HG03460 (cell line): ENCODE measurements around the gene TEX22.

ENCODE experiments used
- ATAC-seq: cut with Tn5 transposase; IDR thresholded peaks from one replicate; pipeline ENCODE4 v1.9.1; 2021; ENCODE audit not compliant: unreplicated experiment

Gene TEX22

DNA sequence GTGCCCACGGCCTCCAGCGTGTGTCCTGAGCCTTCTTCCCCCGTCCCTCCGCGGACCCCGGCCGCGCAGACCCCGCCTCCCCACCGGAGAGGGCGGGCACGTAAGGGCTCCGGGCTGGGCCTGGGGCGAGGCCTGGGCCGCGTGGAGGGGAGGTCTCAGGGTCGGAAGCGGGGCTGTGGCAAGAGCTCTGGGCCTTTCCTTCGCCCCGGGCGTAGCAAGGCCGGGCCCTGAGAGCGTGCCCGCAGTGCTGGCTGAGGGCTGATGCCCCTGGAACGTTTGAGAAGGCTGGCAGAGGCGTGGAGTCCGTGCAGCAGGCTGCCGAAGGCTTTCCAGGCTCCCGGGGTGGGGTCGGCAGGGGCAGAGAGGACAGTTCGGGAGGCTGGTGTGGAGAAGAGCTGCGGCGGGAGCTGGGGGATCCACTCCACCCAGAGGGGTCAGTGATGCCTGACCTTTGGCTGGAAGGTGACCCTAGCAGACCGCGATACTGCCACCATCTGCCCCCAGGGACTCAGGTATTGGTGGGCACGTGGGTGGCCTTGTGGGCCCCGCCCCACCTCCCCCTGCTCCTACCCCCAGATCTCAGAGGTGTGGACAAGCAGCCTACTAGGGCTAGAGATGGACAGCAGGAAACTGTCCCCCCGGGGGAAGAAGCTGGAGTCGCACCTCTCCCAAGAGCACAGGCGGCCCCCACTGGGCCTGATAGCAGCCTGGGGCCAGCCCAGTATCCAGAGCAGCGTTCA is 558 bp downstream of the TEX22 start:
- peak; percentile 38 for ATAC-seq

DNA sequence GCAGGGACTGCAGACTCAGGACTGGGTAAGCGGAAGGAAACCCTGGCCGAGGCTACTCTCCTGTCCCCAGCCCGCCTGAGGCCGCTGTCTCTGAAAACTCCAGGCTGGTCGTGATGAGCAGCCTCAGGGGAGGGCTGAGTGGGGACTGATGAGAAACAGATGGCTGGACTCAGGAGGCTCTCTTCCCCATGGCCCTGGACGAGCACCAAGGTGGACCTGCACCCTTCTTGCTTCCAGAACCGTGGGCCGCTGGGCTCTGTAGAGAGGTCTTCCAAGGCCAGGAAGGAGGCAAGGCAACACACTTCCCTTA is 1.1 kb downstream of the TEX22 start:
- no peak for ATAC-seq

DNA sequence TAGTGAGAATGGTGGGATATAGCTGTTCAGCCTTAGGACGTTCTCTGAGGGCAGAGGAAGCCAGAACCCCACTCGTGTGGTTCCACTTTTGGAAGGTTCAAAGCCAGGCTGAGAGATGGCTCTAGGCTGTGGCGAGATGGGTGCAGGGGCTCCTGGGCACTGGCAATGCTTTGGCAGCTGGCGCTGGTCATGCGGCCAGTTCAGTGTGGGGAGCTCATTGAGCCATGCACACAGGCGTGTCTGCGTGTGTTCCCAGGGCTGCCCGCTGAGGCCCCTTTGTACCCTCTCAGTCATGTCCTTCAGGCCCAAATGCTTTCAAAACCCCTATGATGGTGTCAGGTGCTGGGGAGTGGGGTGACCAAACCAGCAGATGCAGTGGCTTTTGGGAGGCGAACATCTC is 1.7 kb downstream of the TEX22 start:
- no peak for ATAC-seq

DNA sequence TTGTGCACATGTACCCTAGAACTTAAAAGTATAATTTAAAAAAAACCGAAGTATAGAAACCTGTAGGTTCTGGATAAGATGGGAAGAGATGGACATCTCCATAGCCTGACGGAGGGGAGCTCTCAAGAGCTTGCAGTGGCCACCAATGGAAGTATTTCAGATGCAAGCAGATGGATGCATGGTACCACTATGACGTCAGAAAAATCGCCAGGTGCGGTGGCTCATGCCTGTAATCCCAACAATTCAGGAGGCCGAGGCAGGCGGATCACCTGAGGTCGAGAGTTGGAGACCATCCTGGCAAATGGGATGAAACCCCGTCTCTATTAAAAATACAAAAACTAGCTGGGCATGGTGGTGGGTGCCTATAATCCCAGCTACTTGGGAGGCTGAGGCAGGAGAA is 3.4 kb downstream of the TEX22 start:
- ATAC-seq = no peak

DNA sequence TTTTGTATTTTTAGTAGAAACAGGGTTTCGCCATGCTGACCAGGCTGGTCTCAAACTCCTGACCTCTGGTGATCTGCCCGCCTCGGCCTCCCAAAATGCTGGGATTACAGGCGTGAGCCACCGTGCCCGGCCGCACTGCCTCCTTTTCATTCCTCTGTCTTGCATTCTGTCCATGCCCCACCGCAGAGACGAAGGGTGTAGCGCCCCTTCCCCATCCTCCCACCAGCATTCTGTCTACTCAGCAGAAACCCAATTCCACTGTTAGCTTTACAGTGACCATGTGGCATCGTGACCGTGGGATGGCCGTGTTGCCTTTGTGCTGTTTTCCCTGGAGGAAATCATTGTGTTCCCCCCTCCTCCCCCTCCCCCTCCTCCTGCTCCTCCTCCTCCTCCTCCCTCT is 10.3 kb downstream of the TEX22 start:
- ATAC-seq = no peak

DNA sequence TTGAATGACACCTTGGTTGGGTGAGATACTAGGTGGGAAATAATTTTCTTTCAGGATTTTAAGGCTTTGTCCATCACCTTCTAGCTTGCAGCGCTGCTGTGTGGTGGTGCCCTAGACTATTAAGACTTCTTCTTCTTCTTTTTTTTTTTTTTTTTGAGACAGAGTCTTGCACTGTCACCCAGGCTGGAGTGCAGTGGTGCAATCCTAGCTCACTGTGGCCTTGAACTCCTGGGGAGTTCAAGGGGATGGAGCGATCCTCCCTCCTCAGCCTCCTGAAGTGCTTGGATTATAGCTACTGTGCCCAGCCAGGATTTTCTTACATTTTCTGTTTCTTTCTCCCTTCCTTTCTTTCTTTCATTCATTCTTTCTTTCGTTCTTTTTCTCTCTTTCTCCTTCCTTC is 11.0 kb downstream of the TEX22 start:
- ATAC-seq = no peak

DNA sequence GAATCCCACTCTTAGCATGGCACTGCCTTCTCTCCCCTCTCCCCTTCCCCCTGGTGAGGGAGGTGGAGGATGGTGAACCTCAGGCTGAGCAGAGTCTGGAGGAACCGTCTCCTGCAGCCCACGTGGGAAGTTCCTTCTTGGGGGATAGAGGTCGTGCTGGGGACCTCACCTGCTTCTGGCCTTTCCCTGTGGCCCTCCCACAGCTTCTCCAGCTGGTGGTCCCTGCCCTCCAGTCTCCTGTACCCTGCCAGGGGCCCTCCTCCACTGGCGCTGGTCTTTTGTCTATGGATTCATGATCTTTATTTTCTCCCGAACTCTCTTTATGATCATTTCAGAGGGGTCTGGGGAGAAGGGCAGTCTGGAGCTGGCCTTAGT is 12.3 kb downstream of the TEX22 start:
- no peak for ATAC-seq

DNA sequence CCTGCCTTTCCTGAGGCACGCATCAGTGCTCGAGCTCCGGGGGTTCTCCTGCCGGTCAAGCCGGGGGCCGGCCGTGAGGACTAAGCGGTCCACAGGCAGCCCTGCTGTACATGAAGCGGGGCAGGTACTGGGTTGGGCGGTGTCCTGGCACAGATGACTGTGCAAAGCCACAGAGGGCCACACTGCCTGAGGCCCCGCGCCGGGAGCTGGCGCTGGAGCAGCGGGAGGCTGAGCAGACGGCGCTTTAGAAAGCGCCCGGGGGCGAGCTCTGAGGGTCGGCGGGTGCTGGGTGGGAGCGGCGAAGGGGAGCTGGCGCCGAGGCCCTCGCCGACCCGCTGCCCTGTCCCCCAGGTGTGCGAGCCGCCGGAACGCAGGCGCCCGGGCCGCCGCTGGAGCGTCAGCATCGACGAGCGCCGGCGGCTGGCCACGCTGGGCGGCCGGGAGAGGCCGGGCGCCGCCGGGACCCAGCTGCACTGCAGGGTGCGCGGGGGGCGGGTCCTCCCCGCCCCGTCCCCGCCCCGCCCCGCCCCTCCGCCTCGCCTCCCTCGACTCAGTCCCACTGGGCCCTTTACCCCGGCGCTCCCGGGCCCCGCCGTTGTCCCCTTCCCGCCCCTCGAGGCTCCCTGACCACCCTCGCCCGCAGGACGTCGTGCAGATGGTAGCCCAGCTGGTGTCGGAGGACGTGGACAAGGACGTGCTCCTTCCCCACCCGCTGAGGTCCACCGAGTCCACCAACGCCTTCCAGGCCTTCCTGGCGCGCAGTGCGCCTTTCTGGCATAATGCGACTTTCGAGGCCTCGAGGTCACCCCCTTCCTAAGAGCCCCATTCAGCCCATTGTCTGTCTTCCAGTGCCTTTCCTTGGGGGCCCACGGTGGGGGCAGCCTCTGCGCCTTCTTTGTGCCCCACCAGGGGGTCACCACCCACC is 12.9 kb downstream of the TEX22 start:
- no peak for ATAC-seq

DNA sequence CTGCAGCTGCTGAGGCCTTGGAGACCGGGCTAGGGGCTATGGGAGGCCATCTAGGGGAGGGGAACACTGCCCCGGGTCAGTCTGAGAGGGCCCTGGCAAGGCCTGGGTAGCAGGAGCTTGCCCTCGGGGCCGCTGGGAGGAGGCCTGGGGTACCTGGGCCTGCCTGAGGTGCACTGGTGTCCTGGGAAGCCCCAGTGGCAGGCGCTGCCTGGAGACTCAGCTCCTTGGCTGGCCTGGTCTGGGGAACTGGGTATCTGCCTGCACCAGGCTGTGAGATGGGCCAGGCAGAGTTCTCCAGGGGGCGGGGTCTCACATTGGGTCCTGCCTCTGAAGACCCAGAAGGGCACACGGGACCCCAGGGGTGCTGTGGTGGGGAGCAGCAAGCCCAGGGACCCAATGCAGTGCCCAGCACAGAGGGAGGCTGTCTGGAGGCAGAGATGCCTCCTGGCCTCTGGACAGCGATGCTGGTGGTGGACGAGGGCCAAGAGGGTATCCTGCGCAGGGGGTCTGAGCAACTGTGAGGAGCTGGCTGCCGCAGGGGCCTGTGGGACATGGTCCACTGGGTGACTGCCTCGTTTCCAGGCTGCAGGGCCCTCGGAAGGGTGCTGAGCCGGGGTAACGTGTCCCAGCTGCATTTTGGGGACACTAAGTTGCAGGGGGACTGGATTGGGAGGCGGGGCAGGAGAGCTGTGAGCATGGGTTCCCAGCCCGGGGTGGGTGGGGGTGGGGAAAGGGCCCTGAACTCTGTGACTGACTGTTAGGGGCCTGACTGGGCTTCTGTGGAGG is 13.8 kb downstream of the TEX22 start:
- no peak for ATAC-seq

DNA sequence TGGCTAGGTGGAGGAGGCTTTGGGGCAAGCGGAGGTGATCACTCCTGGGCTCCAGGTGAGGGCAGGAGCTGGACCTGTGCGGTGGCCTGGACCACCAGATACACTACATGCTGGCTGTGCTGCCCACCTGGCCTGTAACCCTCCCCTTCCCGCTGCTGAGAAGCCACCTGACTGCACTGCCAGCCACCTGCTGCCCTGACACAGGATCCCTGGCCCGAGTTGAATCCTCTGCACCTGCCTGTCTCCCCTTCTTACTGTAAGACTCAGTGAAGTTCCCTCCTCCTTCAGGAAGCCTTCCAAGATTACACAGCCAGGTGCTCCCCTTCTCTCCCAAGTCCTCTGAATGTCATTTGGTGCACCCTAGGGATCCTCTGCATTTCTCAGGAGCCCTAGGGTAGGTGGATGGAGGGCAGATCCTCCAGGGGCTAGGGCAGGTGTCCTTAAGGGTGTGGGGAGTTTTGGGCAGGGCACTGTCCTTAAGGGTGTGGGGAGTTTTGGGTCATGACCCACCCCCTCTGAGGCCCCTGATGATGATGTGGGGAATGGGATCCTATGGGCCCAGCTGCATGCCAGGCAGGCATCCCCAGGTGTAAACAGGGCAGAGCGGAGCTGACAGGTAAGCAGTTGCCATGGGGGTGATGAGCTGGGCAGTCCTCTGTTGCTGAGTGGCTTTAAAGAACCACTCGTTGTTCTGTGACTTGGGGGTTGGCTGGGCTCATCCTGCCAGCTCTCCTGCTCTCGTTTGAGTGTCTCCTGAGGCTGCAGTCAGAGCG is 14.6 kb downstream of the TEX22 start:
- ATAC-seq = no peak

DNA sequence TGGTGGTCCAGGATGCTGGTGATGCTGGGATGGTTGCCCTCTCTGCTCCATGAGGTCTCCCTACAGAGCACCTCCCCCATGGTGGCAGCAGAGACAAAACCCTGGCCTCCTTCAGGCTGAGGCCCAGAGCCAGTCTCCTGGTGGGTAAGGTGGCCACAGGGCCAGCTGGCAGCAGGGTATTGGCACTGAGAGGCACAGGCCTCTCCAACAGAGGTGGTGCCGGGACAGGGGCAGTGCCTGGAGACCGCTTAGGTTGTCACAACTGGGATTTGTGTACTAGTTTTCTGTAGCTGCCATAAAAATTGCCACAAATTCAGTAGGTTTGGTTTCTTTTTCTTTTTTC is 15.2 kb downstream of the TEX22 start:
- ATAC-seq = no peak

DNA sequence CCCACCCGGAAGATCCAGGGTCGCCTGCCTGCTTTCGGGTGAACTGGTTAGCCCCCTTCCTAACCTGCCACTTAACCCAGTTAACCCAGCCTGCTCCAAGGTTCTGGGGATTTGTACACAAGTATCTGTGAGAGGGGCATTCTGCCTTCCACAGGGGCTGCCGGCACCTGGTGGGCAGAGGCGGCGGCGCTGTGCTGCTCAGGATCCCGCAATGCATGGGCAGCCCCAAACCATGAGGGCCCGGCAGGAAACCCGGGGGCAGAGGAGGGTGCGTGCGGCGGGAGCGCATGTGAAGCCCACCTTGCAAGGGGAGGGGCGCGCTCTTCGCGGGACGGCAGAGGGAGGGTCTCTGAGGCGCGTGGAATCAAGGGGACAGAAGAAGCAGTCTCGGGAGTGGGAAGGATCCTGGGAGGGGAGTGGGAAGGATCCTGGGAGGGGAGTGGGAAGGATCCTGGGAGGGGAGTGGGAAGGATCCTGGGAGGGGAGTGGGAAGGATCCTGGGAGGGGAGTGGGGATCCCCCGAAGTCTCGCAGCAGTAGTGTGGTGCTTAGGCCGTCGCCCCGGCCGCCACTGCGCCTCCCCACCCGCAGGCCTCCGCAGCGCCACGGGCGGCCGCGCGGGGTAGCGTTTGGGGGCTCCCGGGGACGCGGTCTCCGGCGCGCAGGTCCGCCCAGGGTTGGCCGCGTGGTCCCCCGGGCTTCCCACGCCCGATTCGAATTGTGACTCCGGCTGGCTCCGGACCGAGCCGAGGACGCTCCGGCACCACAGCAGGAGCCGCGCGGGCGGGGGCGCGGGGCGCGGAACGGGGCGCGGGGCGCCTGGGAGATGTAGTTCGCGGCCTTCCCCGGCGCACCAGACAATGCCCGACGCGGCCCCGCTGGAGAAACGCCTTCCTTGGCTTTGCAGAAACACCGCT is 16.4 kb downstream of the TEX22 start:
- ATAC-seq = peak; percentile 41

DNA sequence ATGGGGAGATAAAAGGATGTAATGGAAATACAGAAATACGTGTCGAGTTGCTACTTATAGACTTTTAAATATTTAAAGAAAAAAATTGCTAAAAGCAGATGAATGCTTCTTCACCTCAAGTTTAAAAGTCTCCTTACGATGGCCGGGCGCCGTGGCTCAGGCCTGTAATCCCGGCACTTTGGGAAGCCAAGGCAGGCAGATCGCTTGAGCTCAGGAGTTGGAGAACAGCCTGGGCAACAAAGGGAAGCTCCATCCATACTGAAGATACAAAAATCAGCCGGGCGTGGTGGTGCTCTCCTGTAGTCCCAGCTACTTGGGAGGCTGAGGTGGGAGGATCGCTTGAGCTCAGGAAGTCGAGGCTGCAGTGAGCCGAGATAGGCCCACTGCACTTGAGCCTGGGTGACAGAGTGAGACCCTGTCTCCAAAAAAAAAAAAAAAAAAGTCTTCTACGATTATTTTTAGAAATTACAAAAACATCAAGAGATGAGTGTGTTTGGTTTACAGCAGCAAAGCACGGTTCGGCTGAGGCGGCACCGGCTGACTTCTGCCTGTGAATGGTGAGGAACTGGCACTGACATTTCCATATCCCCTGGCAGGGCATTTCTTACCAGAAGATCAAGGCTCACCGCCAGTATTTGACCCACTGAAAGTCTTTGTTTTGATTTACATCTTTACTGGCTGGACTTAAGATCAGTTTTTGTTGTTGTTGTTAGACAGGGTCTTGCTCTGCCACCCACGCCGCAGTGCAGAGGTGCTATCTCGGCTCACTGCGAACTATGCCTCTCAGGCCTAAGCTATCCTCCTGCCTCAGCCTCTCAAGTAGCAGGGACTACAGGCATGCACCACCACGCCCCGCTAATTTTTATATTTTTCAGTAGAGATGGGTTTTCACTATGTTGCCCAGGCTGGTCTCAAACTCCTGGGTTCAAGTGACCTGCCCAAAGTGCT is 17.4 kb downstream of the TEX22 start:
- ATAC-seq = no peak

DNA sequence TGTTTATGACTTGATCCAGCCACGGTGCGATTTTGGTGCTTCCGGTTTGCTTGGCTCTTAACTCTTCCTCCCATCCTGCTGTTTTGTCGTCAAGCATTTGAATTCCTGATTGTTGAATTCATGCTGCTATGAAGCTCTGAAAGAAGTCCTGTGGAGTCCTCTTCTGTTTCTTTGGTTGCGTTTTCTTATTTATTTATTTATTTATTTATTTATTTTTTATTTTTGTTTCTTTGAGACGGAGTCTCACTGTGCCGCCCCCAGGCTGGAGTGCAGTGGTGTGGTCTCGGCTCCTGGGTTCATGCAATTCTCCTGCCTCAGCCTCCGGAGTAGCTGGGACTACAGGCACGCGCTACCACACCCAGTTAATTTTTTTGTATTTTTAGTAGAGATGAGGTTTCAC is 18.3 kb downstream of the TEX22 start:
- no peak for ATAC-seq

DNA sequence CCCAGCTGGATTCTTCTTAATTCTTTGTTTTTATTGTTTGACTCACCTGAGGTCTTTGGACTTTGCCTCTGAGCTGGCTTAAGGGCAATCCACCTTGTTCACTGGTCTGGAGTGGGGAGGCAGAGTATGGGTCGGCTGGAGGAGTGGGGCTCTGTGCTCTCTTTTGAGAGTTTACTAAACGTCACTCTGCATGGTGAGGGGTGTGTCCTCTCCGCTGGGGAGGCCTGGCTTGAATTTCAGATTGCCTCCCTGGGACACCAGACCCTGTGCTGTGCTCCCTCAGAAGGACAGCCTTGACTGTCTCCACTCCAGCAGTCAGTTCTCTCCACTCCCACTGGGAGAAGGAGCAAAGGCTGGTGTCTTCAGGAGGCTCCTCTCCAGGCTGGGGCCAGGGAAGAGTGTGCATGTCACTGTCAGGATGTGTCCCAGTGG is 19.4 kb downstream of the TEX22 start:
- ATAC-seq = no peak

DNA sequence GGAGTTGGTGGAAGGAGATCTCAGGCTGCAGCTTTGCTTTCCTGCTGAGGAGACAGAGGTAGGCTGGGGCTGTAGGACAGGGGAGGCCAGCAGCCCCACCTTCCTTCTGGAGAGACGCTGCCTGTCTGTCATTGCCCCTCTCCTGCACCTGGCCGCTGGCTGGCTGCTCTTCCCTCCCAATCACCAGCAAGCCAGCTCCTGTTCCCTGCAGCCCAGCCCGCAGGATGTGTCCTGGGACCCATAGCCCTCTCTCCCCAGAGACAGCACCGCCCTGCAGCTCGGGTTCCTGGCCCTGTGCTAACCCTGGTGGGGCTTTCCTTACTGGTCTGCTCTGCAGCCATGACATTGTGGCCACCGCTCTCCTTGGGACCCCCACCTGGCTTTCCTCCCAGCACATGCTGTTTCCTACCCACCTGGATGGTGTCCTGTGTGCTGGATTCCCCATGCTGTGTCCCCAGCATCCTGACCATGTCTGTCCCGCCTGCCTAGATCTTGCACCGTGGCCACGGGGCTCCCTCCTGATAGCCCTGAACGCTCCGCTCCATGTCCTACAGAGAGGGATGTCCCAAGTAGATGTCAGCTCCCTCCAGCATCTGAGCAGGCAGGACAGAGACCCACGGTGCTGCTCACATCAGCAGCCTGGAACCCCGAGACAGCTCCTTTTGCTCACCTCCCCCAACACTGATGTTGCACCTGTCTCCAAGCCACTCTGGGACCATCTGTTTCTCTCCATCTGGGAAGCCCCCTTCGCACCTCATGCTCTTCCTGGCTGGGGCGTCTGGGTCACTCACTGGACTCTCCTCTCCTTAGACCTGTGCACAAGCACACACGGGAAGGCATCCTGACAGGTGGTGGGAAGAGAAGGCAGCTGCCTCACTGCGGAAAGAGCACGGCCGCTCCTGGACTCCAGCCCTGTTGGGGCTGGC is 20.2 kb downstream of the TEX22 start:
- ATAC-seq = no peak

DNA sequence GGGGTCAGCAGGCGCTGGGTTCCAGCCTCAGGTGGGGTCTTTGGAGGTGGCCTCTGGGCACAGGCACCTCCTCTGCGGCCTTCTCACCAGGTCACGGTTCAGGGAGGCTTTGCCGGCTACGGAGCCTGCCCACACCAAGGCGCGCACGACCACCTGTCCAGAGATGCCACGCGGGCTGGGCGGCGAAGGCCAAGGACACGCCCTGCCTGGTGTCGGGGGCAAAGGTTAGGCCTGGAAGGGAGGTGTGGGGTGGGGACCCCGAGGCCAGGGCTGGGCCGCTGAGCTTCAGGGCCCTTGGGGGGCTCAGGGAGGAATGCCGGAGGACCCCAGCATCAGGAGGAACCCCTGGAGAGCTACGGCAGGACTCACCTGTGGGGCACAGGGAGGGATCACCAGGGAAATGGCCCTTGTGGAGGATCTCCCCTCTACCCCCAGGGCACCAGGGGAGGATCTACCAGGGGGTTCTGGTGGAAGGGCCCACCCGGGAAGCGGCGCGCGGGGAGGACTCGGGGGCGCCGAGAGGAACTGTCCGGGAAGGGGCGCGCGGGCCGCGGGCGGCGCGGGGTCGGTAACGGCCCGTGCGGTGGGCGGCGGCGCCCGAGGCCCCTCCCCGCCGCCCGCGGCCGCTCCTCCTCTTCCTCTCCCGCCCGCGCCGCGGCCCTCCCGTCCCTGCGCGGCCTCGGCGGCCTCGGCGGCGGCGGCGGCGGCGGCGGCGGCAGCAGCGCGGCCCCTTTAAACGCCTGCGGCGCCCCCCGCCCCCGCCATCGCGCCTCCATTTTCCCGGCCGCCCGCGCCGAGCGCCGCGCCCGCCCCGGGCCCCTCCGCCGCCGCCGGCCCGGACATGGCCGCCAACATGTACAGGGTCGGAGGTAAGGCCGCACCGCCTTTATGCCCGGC is 21.1 kb downstream of the TEX22 start, which contains the start of gene MTA1:
TSS of gene MTA1 (plus strand) at position 633 of the 897 bp plus-strand sequence. CDS start at position 842, 209 bp downstream.
- ATAC-seq = peak; percentile 47
